ENCODE measurements around the gene IFNA16.
"Not testable (repeated sequence)": the region's sequence is repeated elsewhere in the genome, so short reads cannot be mapped to it uniquely, and the experiment has no call there.

IFNA16 gene

DNA sequence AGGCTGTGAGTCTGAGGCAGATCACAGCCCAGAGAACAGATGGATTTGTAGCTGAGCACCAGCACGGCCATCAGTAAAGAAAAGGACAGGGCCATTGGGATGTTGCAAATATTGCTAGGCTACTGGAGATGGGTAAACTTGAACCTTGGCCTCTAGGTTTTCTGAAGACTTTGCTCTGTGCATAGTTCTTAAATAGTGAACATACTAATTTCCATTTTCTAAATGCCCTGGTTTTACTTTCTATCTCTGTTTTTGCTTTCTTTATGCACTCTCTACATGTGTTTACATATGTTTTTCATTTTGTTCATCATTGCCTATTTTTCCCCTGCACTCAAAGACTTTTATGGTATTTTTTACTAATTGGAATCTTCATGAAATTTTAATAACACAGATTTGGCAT is at the start of gene IFNA16:
IFNA16 (minus strand) TSS at position 101 of the 400 bp plus-strand sequence; CDS start at position 95, 6 bp downstream.
- DNase-seq = not testable (repeated sequence)

DNA sequence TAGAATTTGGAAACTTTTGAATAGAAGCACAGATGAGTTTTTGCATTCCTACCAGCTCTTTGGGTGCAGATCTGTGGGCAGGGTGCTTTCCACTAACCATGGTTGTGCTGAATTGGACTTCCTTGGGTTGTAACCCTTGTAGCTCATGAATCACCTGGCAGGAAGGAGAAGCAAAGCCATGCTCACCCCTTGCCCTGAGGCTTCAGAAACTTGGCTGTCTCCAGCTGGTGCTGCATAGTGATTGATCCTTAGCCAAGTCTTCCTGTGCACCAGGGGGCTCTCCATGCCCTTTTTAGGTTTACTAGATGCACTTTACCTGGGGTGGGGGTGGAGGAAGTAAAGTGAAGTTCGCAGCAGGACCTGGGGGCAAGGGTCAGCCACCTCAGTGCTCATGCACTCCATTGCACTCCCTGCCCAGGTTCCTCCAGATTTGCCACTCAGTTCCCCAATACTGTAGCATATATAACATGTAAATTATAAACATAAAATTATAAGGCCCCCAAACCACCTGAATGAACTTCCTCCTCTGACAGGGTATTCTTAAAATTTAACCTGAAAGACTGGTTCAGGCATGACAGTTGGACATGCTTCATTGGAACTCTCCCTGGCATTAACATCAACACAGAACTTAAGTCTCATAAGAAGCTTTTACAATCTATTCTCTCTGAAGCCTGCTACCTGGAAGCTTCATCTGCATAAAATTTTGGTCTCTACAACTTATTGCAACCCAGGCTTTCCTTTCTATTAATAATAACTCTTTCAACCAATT is 48.5 kb upstream of the IFNA16 start:
- DNase-seq = no peak

DNA sequence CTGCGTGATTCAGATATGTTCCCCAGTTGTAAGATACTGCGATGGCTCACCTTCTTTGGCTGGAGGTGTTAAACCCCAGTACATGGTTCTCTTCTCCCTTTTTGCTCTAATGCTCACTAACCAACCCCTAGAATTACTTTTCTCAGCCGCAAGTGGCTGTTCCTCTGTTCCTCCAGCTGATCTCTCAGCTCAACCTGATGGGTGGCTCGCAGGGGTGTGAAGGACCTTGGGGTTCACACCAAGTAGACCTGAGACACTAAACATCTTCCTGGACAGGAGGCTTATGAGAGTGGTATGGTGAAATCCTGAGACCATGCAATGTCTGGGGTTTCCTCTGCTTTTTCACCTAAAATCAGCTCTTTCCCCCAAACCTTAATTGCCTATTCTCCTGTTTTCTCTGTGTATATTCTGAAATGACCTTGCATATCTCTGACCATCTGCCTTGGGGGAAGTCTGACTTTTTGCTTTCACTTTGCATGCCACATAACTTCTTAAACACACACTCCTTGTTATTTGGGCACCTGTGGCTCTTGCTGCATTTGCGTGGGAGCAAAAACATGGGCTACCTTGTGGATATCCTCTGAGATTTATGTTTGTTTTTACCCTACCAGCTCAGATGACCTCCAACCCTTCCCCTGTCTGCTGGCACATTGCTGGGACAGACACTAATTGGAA is 38.6 kb upstream of the IFNA16 start:
- DNase-seq = no peak

DNA sequence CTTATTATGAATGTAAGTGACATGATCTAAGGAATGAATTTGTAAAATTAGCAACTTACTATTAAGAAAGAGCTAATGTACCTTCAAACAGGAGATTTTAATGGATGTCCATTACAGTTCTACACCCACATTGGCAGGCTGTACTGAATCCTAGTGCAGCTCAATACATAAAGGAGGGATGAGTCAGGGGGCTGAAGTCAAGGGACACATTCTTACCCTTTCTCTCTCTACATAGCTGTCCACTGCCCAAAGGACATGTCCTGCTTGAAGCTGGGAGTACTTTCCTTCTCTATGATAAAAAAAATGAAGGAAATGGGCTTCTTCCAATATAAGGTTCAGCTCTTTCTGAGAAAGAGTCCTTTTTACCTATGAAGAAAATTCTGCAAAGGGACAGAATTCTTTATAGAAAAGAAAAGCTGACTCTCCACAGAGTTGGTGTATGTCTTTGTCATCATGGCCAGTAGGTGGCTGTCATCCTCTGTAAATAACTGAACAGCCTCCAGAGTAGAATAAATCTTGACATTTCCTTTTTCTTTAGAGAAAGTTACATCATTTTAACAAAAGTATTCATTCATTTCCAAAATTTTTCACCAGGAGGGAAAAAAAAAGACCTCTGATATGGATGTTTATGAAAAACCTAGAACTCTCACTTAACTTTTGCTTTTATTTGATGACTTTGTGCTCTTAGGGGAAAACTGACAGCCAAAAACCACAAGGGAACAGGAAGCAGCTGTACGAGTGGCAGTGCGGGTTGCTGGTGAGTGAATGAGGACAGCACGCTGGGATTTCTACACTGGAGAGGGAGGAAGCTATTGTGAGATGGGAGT is 35.8 kb upstream of the IFNA16 start:
- no peak for DNase-seq

DNA sequence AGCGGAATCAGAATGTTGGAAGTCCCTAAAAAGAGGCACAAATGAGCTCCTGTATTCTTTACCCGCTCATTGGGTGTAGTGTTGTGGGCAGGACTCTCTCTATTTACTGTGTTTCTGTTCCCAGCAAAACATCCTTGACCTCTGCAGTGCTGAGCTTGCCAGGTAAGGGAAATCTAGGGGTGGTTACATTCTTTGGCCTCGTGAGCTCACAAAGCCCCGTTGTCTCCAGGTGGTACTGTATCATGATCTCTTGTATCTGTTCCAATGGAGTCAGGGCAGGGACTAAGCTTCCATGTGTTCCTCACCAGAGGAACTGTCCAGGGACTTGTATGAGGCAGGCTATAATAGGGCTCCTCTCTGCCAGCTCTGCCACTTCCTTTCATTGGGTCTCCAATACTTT is 34.5 kb upstream of the IFNA16 start:
- no peak for DNase-seq

DNA sequence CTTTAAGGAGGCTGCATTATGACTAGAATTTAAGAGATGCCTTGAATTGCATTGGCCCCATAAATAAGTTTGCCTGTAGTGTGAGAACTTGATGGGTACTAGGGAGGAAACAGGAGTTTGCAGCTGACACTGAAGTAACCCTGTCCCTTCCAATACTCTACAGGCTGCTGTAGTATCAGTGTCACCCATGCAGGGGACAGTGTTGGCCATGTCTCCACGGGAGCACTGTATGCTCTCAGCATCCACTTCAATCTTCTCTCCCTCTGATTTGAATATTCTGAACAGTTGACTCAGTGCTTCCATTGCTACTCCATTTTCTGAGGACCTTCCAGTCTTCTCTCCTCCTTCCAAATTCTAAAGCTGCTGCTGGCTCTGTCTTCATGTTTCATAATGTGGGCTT is 34.1 kb upstream of the IFNA16 start:
- DNase-seq = no peak

DNA sequence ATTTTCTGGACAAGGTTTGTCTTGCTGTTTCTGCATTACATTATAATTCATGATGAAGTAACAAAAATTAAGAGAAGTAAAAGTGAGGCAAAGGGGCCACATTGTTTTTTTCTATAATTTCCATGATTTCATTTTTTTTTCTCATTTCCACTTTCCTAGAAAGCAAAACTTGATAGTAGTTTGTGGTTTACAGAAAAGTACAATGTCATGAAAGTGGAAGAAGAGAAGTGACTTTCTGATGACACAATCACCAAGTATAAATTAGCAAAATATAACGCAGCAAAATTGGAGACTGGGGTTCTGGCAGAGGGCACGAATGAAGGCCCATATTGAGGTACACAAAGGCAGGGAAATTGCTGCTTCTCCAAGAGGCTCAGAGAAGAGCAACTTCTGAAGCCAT is 27.7 kb upstream of the IFNA16 start:
- no peak for DNase-seq

DNA sequence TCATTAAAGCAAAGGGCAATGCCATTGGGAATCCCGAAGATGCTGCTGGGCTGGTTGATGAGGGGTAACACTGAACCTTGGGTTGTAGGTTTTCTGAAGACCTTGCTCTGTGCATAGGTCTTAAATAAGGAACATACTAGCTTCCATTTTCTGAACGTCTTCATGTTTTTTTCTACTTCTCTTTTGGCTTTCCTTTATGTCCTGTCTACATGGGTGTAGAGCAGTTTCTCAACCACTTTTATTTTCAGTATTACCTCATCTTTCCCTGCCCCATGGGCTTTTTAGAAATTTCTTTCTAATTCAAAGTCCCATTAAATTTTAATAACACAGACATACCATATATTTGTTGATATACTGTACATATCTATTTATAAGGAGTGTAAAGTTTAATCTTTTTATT is 22.8 kb upstream of the IFNA16 start, which contains the start of gene IFNA14:
IFNA14 (minus strand) TSS at position 95 of the 400 bp plus-strand sequence; CDS start at position 25, 70 bp downstream.
- no peak for DNase-seq

DNA sequence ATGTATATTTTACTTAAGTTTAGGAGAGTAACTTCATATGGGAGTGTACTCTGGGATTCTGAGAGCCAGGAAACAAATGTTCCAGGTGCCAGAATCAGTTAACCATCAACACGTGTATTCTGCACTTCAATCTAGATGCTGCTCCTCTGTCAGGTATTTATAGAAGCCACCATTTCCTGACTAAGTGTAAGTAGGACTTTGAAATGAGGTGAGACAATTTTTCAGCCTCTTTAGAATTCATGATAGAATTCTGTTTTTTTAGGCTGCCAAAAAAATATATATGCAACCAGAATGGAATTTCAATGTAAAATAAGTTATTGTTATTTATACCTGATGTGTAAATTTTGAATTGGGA is 19.2 kb upstream of the IFNA16 start:
- DNase-seq = not testable (repeated sequence)

DNA sequence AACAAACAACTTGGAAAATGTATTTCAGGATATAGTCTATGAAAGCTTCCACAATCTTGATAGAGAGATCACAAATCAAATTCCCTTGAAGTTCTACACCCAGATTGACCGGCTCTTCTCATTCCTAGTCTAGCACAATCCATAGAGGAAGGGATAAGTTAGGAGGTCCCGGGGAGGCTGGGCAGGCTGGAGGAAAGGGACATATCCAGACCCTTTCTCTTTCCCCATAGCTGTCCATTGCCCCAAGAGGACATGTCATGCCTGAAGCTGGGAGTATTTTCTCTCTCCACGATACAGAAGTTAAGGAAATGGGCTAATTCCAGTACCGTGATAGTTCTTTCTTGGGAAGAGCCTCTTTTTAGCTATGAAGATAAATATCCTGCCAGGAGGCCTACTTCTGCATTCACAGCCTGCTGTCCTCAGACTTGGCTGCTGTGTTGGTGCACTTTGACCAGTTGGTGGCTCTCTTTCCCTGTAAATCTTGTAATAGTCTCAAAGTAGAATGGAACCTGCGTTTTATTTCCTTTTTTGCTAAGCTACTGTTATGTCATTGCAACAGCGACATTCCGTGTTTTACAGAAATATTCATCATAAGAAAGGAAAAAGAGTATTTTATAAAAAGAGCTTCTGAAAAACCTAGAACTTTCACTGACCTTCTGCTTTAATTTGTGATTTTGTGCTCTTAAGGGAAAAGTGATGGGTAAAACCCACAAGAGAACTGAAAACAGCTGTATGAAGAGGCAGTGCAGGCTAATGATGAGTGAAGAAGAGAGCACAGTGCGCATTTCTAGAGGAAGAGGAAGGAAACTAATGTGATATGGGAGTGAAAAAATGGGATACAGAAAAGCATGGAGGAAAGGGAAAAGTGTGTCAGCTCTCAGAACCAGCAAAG is 18.6 kb upstream of the IFNA16 start:
- peak in 1 of 2 donors; percentile 22 for DNase-seq

DNA sequence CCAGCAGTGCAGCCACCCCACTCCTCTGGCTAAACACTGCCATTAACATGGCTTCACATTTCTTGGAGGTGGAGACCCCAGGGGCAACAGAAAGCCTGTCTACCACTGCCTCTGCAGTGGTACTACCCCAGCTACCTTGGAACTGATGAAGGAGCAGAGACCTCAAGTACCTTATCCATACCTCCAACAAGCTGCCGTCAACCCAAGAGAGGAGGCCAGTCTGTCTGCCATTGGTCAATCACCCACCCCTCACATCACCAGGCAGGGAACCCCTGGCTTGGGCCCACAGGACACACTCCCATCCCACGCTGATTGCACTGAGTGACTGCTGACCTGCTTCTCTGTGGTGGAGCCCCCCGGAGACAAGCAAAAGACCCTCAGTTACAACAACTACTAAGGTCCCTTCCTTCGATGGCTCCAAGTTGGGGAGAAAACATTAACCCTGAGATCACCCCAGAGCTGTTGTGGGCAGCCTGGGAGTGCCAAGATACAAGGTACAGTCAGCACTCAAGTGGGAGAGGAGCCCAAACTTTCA is 17.1 kb upstream of the IFNA16 start:
- DNase-seq = no peak

DNA sequence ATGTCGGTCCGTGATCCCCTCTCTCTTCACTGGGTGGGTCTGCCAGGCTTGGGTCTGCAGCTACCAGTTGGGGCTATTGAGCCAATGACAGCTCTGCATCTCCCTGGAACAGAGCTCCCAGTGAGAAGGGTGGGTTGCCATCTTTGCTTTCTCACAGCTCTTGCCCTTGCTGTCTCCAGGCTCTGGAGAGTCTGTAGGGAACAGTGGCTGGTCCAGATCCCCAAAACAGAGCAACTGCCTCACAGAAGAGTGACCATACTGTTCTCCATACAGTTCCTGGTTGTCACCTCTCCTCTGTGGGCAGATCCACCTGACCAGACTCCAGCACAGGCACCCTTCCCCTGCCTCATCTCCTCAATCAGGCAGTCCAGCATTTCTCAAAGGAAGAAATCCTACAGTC is 16.1 kb upstream of the IFNA16 start:
- DNase-seq = no peak

DNA sequence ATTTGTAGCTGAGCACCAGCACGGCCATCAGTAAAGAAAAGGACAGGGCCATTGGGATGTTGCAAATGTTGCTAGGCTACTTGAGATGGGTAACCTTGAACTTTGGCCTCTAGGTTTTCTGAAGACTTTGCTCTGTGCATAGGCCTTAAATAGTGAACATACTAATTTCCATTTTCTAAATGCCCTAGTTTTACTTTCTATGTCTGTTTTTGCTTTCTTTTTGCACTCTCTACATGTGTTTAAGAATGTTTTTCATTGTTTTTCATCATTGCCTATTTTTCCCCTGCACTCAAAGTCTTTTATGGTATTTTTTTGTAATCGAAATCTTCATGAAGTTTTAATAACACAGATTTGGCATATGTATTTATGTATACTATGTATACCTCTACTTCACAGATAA is 11.0 kb upstream of the IFNA16 start, which contains the start of gene IFNA17:
IFNA17 (minus strand) TSS at position 101 of the 400 bp plus-strand sequence; CDS start at position 52, 49 bp downstream.
- no peak for DNase-seq

DNA sequence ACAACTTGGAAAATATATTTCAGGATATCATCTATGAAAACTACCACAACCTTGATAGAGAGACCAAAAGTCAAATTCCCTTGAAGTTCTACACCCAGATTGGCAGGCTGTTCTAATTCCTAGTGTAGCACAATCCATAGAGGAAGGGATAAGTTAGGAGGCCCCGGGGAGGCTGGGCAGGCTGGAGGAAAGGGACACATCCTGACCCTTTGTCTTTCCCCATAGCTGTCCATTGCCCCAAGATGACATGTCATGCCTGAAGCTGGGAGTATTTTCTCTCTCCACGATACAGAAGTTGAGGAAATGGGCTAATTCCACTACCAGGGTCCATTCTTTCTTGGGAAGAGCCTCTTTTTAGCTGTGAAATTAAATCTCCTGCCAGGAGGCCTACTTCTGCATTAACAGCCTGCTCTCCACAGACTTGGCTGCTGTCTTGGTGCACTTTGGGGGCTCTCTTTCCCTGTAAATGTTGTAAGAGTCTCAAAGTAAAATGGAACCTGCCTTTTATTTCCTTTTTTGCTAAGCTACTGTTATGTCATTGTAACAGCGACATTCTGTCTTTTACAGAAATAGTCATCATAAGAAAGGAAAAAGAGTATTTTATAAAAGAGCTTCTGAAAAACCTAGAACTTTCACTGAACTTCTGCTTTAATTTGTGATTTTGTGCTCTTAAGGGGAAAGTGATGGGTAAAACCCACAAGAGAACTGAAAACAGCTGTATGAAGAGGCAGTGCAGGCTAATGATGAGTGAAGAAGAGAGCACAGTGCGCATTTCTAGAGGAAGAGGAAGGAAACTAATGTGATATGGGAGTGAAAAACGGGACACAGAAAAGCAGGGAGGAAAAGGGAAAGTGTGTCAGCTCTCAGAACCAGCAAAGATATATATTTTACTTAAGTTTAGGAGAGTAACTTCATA is 3.4 kb downstream of the IFNA16 start:
- not testable (repeated sequence) for DNase-seq

DNA sequence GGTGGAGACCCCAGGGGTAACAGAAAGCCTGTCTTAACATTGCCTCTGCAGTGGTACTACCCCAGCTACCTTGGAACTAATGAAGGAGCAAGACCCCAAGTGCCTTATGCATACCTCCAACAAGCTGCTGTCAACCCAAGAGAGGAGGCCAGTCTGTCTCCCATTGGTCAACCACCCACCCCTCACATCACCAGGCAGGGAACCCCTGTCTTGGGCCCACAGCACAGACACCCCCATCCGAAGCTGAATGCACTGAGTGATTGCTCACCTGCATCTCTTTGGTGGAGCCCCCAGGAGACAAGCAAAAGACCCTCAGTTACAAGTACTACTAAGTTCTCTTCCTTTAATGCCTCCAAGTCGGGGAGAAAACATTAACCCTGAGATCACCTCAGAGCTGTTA is 5.0 kb downstream of the IFNA16 start:
- not testable (repeated sequence) for DNase-seq

DNA sequence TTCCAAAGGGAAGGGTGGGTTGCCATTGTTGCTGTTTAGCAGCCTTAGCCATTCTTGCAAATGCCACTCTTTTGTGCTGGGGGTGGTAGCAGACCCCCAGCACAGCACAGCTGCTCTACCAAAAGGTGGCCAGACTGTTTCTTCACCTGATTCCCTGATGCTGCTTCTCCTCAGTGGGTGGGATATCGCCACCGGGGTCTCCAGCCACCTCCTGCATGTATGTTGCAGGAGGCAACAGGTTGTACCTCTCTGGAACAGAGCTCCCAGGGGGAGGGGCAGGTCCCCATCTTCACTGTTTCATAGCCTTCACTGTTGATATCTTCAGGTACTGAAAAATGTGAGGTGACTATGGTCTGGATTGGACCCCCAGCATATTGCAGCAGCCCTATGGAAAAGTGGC is 6.3 kb downstream of the IFNA16 start:
- DNase-seq = not testable (repeated sequence)

DNA sequence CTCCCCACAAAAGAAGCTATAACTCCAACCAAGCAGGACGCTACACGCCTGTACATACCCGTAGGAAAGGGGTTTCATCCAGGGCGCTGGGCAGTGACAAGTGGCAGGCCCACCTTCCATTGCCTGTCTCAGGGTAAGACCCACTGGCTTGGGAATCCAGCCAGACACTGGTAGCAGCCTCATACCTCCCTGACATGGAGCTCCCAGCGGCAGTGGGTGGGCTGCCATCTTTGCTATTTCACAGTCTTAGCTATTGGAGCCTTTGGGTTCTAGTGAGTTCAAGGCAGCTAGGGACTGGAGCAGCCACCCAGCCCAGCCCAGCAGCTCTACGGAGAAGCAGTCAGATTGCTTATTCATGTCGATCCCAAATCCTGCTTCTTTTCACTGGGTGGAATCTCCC is 6.8 kb downstream of the IFNA16 start:
- DNase-seq = no peak

DNA sequence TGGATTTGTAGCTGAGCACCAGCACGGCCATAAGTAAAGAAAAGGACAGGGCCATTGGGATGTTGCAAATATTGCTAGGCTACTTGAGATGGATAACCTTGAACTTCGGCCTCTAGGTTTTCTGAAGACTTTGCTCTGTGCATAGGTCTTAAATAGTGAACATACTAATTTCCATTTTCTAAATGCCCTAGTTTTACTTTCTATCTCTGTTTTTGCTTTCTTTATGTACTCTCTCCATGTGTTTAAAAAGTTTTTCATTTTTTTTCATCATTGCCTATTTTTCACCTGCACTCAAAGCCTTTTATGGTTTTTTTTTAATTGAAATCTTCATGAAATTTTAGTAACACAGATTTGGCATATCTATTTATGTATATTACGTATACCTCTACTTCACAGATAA is 10.1 kb downstream of the IFNA16 start, which contains the start of gene IFNA10:
IFNA10 (minus strand) TSS at position 101 of the 400 bp plus-strand sequence; CDS start at position 55, 46 bp downstream.
- not testable (repeated sequence) for DNase-seq

DNA sequence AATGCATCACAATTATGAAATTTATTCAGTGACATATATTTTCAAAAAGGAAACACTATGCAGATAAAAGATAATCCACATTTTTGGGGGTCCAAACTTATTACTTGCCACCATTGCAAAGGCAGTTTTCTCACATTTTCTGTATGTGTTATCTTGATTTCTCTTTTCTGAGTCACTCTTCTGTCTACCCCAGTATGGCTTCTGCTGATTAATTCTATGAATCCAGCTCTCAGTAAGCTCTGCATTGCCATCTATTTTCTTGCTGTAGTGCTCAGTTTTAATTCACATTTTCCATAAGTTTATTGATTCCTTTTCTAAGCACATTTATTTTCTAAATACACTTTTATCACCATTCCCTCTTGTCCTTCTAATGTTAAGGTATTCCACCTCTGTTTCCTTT is 11.9 kb downstream of the IFNA16 start:
- no peak for DNase-seq

DNA sequence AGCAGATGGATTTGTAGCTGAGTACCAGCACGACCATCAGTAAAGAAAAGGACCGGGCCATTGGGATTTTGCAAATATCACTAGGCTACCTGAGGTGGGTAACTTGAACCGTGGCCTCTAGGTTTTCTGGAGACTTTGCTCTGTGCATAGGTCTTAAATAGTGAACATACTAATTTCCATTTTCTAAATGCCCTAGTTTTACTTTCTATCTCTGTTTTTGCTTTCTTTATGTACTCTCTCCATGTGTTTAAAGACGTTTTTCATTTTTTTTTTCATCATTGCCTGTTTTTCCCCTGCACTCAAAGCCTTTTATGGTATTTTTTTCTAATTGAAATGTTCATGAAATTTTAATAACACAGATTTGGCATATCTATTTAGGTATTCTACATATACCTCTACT is 15.0 kb downstream of the IFNA16 start, which contains the start of gene IFNA7:
IFNA7 (minus strand) TSS at position 101 of the 400 bp plus-strand sequence; CDS start at position 61, 40 bp downstream.
- DNase-seq = not testable (repeated sequence)

Measured in stimulated activated CD4-positive, alpha-beta T cell treated with anti-CD3 and anti-CD28 coated beads, Interleukin-2, amount 100 ng/mL, for 24 hours (primary cell).